GM12872 (cell line): ENCODE data around the gene ADAR.

Experiments
- CTCF ChIP-seq: IDR thresholded peaks from 3 replicates; pipeline ENCODE4 v1.5.1; 2011; ENCODE audit warnings: low read depth, mild to moderate bottlenecking, low read length, moderate library complexity; ENCODE audit not compliant: insufficient read depth

ADAR gene

DNA sequence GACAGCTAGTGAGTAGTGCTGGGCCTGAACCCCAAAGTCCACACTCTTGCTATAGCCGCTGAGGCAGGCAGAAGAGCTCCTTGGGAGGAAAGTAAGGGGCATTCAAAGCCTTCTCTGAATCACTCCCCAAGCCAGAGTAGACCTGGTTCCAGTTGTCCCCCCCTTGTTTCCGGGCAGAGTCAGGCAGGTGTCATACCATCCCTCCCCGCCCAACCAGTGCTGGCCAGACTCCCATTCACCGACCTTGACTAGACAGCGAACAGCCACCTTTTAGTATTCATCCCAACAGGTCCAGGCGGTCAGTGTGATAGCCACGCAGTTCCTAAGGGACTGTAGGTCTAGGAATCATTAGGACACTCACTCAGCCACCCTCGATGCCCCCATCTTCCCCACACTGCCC, 28.6 kb downstream of the ADAR start:
- no peak for TF ChIP-seq CTCF

DNA sequence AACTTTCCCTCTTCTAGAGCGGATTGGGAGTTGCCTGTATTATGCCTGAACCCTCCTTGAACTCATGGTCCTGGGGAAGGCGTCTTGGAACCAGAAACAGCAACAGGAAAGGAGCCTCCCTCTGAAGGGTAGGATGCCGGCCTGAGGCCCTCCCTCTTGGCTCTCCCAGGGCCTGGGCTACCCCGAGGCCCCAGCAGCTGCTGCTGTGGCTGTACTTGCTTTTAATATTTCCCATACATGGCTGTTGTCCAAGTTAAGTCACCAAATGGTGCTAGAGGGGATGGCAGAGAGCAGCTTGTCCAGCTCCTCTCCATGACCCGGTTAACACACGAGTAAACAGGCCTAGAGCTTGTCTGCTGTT, 29.9 kb downstream of the ADAR start:
- TF ChIP-seq CTCF: no peak

DNA sequence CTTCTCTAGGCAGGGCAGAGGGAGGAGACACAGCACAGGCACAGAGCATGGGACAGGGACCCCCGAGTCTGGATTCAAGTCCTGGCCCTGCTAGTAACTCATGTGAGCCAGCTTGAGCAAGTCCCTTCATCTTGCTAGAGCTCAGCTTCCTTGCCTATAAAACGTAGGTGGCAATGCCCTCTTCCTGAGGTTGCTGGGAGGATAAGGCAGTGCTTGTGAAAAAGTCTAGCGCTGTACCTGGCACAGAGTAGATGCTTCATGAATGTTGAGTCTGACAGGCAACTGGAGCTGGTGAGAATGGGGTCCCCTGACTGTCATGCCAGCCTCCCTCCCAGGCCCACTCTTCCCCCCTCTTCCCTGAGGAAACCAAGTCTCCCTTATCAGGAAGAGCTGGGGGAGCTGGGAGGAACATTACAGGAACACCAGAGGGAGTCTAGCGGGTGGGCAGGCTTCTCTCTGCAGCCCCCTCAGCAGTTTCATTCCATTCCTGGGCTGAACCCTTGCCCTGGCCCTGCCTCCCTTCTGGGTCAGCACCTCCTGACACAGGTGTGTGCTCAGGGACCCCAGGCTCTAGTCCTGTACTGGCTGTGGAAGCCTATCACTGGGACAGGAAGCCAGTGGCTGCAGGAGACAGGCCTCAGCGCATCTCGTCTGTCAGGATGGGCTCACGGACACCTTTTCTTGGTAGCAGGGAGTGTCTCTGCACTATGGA, 30.5 kb downstream of the ADAR start:
- TF ChIP-seq CTCF: no peak

DNA sequence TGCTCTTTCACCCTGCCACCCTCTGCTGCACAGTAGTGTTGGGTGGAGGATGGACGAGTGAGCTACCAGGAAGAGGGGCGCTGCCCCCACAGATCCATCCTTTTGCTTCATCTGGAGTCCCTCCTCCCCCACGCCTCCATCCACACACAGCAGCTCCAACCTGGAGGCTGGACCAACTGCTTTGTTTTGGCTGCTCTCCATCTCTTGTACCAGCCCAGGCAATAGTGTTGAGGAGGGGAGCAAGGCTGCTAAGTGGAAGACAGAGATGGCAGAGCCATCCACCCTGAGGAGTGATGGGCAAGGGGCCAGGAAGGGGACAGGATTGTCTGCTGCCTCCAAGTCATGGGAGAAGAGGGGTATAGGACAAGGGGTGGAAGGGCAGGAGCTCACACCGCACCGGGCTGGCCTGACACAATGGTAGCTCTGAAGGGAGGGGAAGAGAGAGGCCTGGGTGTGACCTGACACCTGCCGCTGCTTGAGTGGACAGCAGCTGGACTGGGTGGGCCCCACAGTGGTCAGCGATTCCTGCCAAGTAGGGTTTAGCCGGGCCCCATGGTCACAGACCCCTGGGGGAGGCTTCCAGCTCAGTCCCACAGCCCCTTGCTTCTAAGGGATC, 31.9 kb downstream of the ADAR start:
- TF ChIP-seq CTCF: no peak

DNA sequence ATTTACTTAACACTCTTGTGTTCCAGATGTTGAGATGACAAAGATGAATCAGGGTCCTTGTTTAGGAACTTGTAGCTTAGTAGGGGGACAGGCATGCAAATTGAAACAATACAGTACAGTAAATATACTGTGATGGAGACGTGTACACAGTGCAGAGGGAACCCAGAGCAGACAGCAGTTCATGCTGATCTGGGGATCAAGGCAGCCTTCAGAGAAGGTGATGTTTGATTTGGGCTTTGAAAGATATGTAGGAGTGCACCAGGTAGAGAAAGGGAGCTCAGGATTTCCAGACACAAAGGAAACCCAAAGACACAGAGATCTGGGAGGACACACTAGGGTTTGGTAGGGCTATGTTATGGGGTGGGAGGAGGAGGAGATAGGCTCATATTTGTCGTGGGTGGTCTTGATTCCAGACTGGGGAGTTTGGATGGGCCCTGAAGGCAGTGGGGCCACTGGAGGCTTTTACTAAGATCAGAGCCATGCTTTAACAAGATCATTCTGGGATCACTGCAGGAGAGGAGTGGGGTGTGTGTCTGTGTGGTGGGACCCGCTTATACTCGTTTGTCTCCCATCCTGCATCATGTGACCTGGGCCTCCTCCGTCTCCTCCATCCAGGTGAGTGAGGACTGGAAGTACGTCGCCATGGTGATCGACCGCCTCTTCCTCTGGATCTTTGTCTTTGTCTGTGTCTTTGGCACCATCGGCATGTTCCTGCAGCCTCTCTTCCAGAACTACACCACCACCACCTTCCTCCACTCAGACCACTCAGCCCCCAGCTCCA, 32.6 kb downstream of the ADAR start:
- no peak for TF ChIP-seq CTCF

DNA sequence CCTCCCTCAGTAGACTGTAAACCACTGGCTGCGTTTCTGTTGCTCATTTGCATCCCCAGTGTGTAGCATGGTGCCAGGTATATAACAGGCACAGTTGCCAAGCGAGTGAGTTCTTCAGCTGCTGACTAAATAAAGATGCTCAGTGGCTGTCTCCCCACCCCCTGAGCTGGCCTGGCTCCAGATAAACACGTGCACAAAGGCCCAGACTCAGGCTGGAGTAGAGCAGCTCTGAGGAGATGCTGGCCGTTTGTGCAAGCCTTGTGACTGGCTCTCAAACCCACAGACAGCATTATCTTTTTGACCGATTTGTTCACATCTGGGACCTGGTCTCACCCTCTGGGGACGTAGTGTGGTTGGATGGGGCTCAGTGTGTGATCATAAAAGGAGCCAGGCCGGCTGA, 33.3 kb downstream of the ADAR start:
- no peak for TF ChIP-seq CTCF

DNA sequence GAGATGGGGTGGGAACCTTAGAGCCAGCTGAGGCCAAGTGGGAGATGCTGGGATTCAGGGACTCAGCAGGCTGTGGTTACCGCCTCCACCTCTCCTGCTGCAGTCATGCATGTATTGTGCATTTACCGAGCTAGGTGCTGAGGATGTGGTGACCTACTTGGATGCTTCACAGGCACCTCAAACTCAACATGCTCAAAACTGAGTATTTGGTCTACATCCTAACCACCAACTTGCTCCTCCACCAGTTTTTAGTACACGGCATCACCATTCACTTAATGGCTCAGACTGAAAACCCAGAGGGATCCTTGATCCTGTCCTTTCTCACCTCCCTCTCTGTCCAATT, 34.8 kb downstream of the ADAR start:
- TF ChIP-seq CTCF: no peak
